GM18519 (cell line): ENCODE measurements around the gene ZNF451.
"Not testable (repeated sequence)": the region's sequence is repeated elsewhere in the genome, so short reads cannot be mapped to it uniquely, and the experiment has no call there.

Experiments used
- ATAC-seq: cut with Tn5 transposase; IDR thresholded peaks from one replicate; pipeline ENCODE4 v1.9.1; 2021; ENCODE audit warnings: mild to moderate bottlenecking, moderate library complexity; ENCODE audit not compliant: unreplicated experiment, low FRiP score

The ZNF451 gene

GRCh38 chr6:57090458-57091067 is 575 bp downstream of the ZNF451 start:
- ATAC-seq = not testable (repeated sequence)

DNA sequence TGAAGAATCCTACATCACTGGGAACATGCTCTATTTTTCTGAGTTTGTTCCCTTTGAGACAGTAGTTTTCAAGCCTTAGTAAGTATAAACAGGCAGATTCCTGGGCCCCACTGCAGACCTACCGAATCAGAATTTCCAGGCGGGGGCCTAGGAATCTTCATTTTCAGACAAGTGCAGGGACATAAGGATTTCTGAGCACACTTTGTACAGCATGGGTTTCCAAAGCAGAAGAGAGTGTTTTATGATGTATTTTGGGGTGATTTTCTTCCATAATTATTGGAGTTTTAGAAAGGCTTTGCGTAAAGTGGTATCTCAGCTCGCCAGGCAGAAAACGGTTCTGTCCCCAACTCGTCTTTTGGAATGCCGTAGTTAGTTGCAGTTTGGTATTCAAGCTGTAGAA is 1.4 kb downstream of the ZNF451 start:
- not testable (repeated sequence) for ATAC-seq

DNA sequence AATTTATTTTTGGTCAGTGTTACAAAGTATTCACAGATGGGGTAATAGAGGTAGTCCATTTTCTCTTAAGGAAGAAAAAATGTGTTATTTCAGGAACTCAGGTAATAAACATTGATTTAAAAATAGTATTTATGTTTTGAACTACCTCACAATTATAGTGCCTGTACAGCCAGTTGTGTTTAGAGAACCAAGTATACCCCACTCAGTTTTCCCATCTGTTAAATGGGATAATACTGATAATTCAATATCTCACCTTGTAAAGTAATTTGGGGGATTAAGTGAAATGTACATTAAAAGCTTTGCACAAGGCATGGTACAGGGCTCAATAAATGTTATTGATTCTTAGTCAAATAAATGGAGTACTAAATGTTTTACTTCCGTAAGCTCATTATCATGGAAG is 4.7 kb downstream of the ZNF451 start:
- ATAC-seq = no peak

DNA sequence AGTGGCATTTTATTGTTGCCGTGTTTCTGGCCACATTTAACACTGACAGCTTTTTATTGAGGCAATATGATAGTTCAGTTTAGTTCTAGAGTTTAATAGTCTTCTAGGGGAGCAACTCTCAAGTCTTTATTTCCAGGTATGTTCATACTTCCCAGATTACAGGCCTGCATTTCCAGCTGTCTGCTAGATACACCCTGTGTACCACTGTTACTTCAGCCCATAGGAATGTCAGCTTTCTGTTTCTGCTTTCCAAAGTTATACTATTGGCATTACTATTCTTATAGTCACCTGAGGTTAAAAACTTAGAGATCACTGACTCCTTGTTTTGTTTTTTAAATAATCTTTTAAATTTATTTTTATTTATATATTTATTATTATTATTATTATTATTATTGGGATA is 7.6 kb downstream of the ZNF451 start:
- no peak for ATAC-seq

DNA sequence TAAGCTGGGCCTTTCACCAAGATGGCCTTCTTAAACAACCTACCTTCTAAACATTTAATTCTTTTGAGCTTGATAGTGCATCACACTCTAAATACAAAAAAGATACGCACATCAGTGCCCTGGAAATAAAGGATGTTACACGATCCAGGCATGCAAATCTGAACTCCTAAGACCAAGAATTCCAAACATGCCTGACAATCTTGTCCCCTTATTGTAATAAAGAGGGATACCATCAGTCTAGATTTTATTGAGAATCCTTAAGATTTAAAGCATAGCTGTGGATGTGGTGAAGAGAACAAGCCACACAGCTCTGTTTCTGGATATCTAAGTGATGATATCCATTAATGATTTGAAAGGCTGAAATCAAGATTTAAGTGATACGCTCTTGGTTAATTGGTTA is 13.0 kb downstream of the ZNF451 start:
- ATAC-seq = no peak

GRCh38 chr6:57104336-57104735 is 14.3 kb downstream of the ZNF451 start:
- ATAC-seq = no peak

- no peak for ATAC-seq
These were observed 17.0 kb downstream of the ZNF451 start for GRCh38 chr6:57106990-57107389.

DNA sequence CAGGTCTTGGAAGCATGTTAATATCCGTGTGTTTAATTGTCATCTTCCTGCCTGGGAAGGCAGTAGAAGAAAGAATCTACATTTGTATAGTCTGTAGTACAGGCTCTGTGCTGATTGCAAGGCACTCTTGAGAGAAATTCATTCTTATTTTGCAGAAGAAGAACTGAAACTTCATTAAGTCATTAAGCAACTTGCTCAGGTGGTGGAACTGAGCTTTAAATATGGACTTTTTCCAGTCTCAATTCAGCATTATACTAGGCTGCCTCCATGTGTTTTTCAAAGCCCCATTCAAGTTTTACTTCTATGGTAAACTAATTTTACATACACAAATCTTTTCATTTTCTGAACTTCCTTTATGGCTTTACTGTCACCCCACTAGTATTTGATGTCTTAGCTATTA is 18.7 kb downstream of the ZNF451 start:
- ATAC-seq = peak; percentile 95

GRCh38 chr6:57109880-57110279 is 19.9 kb downstream of the ZNF451 start:
- ATAC-seq = no peak

GRCh38 chr6:57113105-57113504 is 23.1 kb downstream of the ZNF451 start:
- no peak for ATAC-seq

DNA sequence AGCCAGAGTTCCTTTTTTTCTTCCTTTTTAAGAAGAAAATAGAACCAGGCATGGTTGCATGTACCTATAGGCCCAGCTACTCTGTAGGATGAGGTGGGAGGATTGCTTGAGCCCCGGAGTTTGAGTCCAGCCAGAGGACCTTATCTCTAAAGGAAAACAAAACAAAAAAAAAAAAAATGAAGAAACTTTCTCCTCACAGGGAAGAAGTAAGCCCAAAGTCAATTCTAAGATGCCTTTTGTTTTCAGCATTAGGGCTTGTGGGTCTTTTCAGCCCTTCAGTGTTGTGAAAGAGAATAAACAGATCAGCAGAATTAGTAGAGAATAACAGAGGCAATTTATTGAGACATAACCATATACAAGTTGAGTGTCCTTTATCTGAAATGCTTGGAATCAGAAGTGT is 26.8 kb downstream of the ZNF451 start:
- no peak for ATAC-seq

- ATAC-seq = no peak
These were observed 27.8 kb downstream of the ZNF451 start for GRCh38 chr6:57117796-57118195.

DNA sequence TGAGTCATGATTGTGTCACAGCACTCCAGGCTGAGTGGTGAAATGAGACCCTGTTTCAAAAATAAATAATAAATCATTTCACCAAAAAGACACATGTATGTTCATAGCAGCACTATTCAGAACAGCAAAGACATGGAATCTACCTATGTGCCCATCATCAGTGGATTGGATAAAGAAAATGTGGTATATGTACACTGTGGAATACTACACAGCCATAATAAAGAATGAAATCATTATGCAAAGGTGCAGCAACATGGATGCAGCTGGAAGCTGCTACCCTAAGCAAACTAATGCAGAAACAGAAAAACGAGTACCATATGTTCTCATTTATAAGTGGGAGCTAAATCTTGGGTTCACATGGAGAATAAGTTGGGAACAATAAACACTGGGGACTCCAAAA is 33.1 kb downstream of the ZNF451 start:
- ATAC-seq = no peak

- no peak for ATAC-seq
These were observed 37.8 kb downstream of the ZNF451 start for GRCh38 chr6:57127763-57128162.

DNA sequence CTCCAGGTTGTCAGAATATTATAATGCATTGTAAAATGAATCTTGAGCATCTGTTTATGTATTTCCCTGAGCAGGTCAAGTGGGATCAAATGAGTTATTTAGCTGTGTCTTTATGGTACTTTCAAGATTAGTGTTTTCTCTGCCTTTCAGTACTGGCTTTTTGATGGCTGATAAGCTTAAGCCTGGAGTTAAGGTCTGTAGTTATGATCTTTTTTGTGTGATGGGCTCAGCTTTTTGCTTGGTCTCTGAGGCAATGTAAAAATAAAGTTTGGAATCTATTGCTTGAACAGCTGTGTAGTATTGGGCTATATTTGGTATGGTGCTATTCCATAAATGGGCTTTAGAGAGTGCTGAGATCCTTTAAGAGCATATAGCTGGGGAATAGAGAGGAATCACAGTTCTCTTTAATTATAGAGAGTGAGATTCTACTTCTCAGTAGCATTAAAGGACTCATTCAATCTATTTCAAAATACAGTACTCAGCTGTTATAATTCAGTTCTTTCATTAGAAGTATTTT is 40.7 kb downstream of the ZNF451 start:
- ATAC-seq = no peak

- ATAC-seq = no peak
These were observed 45.0 kb downstream of the ZNF451 start for GRCh38 chr6:57134954-57135353.

- no peak for ATAC-seq
These were observed 45.9 kb downstream of the ZNF451 start for GRCh38 chr6:57135885-57136284.

DNA sequence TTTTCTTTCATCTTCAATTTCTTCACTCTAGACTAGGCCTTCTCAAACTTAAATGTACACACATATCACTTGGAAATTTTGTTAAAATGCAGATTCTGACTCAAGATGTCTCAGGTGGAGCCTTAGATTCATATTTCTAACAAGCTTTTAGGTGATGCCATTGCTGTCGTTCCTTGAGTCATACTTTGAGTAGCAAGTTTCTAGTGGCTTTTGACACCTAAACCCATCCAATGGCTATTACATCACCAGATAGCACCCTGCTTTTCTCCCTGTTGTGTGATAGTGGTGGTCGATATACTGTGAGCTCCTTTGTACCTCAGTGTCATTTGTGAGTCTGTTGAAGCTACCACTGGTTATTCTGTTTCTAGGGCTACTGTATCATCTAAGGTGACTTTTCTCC is 47.4 kb downstream of the ZNF451 start:
- no peak for ATAC-seq

DNA sequence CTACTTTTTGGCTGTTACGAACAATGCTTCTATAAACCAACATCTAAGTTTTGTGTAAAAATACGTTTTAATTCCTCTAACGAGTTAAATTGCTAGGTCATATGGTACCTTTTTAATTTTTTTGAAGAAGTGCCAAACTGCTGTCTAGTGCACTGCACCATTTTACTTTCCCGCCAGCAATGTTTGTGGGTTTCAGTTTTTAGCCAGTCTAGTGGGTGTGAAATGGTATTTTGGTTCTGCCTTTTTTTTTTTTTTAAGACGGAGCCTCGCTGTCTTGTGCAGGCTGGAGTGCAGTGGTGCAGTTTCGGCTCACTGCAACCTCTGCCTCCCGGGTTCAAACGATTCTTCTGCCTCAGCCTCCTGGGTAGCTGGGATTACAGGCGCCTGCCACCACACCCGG is 48.0 kb downstream of the ZNF451 start:
- ATAC-seq = no peak

DNA sequence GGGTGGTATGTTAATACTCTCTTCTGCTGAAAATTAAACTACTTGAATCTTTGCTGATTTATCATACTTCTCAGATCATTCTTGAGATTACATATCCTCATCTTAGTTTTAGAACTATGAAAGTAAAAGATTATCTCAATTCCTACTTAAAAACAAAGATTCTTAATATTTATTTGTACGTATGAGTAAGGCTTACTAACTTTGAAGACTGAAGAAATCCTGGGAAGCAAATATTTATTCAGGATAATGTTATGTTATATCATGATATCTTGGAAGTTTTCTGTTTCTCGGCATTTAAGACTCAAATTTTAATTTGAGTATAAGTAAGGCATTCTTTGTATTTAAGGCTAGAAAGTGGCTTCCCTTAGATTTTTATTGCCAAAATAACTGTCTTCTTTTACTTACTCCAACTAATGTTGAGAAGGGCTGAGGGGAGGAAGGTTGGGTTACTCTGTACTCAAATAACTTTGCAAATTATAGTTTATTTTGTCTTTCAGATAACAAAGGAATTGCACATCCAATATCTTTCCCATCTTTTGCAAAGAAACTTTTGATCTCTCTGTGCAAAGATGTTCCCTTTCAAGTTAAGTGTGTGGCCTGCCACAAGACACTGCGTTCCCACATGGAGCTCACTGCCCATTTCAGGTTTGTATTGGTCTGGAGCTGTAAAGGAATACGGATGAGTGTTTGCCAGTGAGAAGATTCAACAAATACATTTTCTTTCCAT is 51.6 kb downstream of the ZNF451 start:
- ATAC-seq = no peak

GRCh38 chr6:57142178-57142525 is 52.2 kb downstream of the ZNF451 start:
- ATAC-seq = no peak

- no peak for ATAC-seq
These were observed 53.7 kb downstream of the ZNF451 start for GRCh38 chr6:57143690-57144089.
